Upper lobe of left lung (tissue), 4 donors: Measurements from ENCODE around the gene SLC25A41.

Source experiments
- CTCF ChIP-seq, 6 experiments: fragments of 450-650 bp in 4 of 6; fragments of 200-600 bp in 2 of 6; sonication (generic) in 2 of 6; IDR thresholded peaks; one replicate each; pipeline ENCODE4 v1.5.1; 2016 to 2019; ENCODE audit warnings: antibody characterized with exemption in 6 of 6
- EP300 ChIP-seq, 4 donors: sonication (generic); formaldehyde crosslinking; IDR thresholded peaks; one replicate each; pipeline ENCODE4 v1.5.1; 2017; ENCODE audit warnings: antibody characterized with exemption in 4 of 4, control low read depth in 2 of 4
- POLR2A ChIP-seq, 4 donors: fragments of 450-650 bp; IDR thresholded peaks; one replicate each; pipeline ENCODE4 v1.5.1; 2016 to 2017; ENCODE audit warnings: antibody characterized with exemption in 4 of 4, mild to moderate bottlenecking in 2 of 4
- POLR2AphosphoS5 ChIP-seq, 2 donors: sonication (generic); formaldehyde crosslinking; IDR thresholded peaks; one replicate each; pipeline ENCODE4 v1.5.1; 2017; ENCODE audit warnings: antibody characterized with exemption in 2 of 2

DNA sequence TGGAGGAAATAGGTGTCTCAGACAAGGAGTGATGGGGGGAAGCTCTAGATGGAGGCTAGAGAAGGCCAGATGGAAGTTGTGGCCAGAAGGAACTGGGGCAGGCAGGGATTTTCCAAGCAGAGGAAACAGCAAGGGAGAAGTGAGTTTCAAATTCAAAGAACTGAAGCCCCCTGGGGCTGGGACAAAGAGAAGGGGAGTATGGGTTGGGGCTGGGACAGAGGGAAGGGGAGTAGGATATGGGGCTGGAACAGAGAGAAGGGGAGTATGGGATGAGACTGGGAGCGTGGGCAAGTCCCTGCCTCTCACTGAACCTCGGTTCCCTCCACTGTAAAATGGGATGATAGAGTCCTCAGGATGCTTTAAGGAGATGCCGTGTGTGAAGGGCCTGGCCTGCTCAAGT lies 38.7 kb downstream of the SLC25A41 start:
- no peak for TF ChIP-seq CTCF (IDR thresholded peaks at IDR 0.05)
- TF ChIP-seq POLR2A (IDR thresholded peaks at IDR 0.05), result no peak
- TF ChIP-seq EP300 (IDR thresholded peaks at IDR 0.05), result no peak
- no peak for TF ChIP-seq POLR2AphosphoS5 (IDR thresholded peaks at IDR 0.05)
